DOHH2 (cell line): ENCODE data around the gene ACTN4.

Source experiments
- H3F3A ChIP-seq: fragments of 200-600 bp; sonication (generic), shearing (Covaris generic); 2 replicates; pipeline ENCODE4 v1.6.0; 2016; ENCODE audit warnings: antibody characterized with exemption, mild to moderate bottlenecking; ENCODE audit not compliant: control insufficient read depth, insufficient read depth
- H3K27ac ChIP-seq: fragments of 200-600 bp; sonication (generic); 2 replicates; pipeline ENCODE4 v1.5.1; 2014; ENCODE audit warnings: low read depth, mild to moderate bottlenecking, low read length, moderate library complexity
- H3K27me3 ChIP-seq: fragments of 200-600 bp; sonication (generic); 2 replicates; pipeline ENCODE4 v1.6.1; 2014; ENCODE audit warnings: mild to moderate bottlenecking, low read length, mixed read lengths; ENCODE audit not compliant: control insufficient read depth
- H3K36me3 ChIP-seq: fragments of 200-600 bp; sonication (generic); 2 replicates; pipeline ENCODE4 v1.6.1; 2014; ENCODE audit warnings: mild to moderate bottlenecking, low read length, moderate library complexity, mixed read lengths; ENCODE audit not compliant: control insufficient read depth
- H3K4me1 ChIP-seq: fragments of 200-600 bp; sonication (generic); 2 replicates; pipeline ENCODE4 v1.6.1; 2014; ENCODE audit warnings: mild to moderate bottlenecking, low read length, mixed read lengths; ENCODE audit not compliant: control insufficient read depth
- H3K4me2 ChIP-seq: fragments of 200-600 bp; sonication (generic); 2 replicates; pipeline ENCODE4 v1.6.0; 2014; ENCODE audit warnings: mild to moderate bottlenecking, low read length, moderate library complexity
- H3K4me3 ChIP-seq: fragments of 200-600 bp; sonication (generic); 2 replicates; pipeline ENCODE4 v1.5.1; 2014; ENCODE audit warnings: mild to moderate bottlenecking, low read length, mixed read lengths
- H3K79me2 ChIP-seq: fragments of 200-600 bp; sonication (generic); 2 replicates; pipeline ENCODE4 v1.6.1; 2014; ENCODE audit warnings: mild to moderate bottlenecking, low read length, mixed read lengths; ENCODE audit not compliant: control insufficient read depth
- H3K9me2 ChIP-seq: fragments of 200-600 bp; sonication (generic); replicated peaks from 2 replicates; pipeline ENCODE4 v1.6.1; 2014; ENCODE audit warnings: mild to moderate bottlenecking, low read length, mixed read lengths; ENCODE audit not compliant: control insufficient read depth
- H3K9me3 ChIP-seq: fragments of 200-600 bp; sonication (generic); 2 replicates; pipeline ENCODE4 v1.6.1; 2014; ENCODE audit warnings: antibody characterized with exemption, low read length, mixed read lengths; ENCODE audit not compliant: control insufficient read depth, insufficient read depth
- H4K20me1 ChIP-seq: fragments of 200-600 bp; sonication (generic); 2 replicates; pipeline ENCODE4 v1.6.0; 2014; ENCODE audit warnings: low read depth, mild to moderate bottlenecking, antibody characterized with exemption, low read length, moderate library complexity; ENCODE audit not compliant: control insufficient read depth, insufficient read depth
- CTCF ChIP-seq: fragments of 200-600 bp; sonication (generic); IDR thresholded peaks from one replicate; pipeline ENCODE4 v1.5.1; 2014; ENCODE audit warnings: antibody characterized with exemption, mild to moderate bottlenecking, low read depth, low read length; ENCODE audit not compliant: poor library complexity, severe bottlenecking
- EZH2phosphoT487 ChIP-seq: fragments of 200-600 bp; sonication (generic); IDR thresholded peaks from 2 replicates; pipeline ENCODE4 v1.6.1; 2017; ENCODE audit warnings: borderline replicate concordance, mild to moderate bottlenecking, antibody characterized with exemption, low read length, moderate library complexity, mixed read lengths

The ACTN4 gene

GRCh38 chr19:38663156-38663651 lies 15.8 kb downstream of the ACTN4 start:
- Histone ChIP-seq H3K27me3 (no peaks in the 10 kb centered on the region), H3K4me1 (peaks cover 54% of the 10 kb centered on the region), H3K9me3 (no peaks in the 10 kb centered on the region), H3F3A (peaks cover 6% of the 10 kb centered on the region; the same call in 1 of the 2 replicates), H3K36me3 (peaks cover 13% of the 10 kb centered on the region), H4K20me1 (peaks cover 31% of the 10 kb centered on the region), H3K79me2 (peaks cover 97% of the 10 kb centered on the region), H3K27ac (no peak overlapping the region), H3K9me2 (no peaks in the 10 kb centered on the region), H3K4me2 (no peak overlapping the region), H3K4me3 (no peak overlapping the region)
- TF ChIP-seq CTCF, result no peak
- no peak for TF ChIP-seq EZH2phosphoT487

GRCh38 chr19:38663957-38664502 lies 16.6 kb downstream of the ACTN4 start:
- Histone ChIP-seq H3F3A (peaks cover 6% of the 10 kb centered on the region; the same call in 1 of the 2 replicates), H3K4me1 (peaks cover 61% of the 10 kb centered on the region), H4K20me1 (peaks cover 27% of the 10 kb centered on the region), H3K4me3 (peak overlapping the region; percentile 16; the same call in 1 of the 2 replicates), H3K9me2 (no peaks in the 10 kb centered on the region), H3K9me3 (no peaks in the 10 kb centered on the region), H3K4me2 (peak overlapping the region; percentile 86), H3K27me3 (no peaks in the 10 kb centered on the region), H3K79me2 (peaks cover 97% of the 10 kb centered on the region), H3K36me3 (peaks cover 14% of the 10 kb centered on the region), H3K27ac (no peak overlapping the region; the same call in 1 of the 2 replicates)
- TF ChIP-seq EZH2phosphoT487 (no peak), CTCF (no peak)

GRCh38 chr19:38664503-38665211 lies 17.2 kb downstream of the ACTN4 start:
- H3K4me2 ChIP-seq, result peak overlapping the region; percentile 86
- no peaks in the 10 kb centered on the region for H3K9me3 ChIP-seq
- H3K9me2 ChIP-seq, result no peaks in the 10 kb centered on the region
- H3K27ac ChIP-seq, result no peak overlapping the region; the same call in 1 of the 2 replicates
- H4K20me1 ChIP-seq, result peaks cover 27% of the 10 kb centered on the region
- peaks cover 97% of the 10 kb centered on the region for H3K79me2 ChIP-seq
- H3K36me3 ChIP-seq, result peaks cover 11% of the 10 kb centered on the region
- H3K4me1 ChIP-seq, result peaks cover 61% of the 10 kb centered on the region
- H3K4me3 ChIP-seq, result peak overlapping the region; percentile 16; the same call in 1 of the 2 replicates
- TF ChIP-seq EZH2phosphoT487, result no peak
- TF ChIP-seq CTCF, result no peak
- peaks cover 6% of the 10 kb centered on the region; the same call in 1 of the 2 replicates for H3F3A ChIP-seq
- no peaks in the 10 kb centered on the region for H3K27me3 ChIP-seq
